ENCODE results near the gene LRRC8C. TPM values are rescaled to one million over a fixed set of nuclear protein-coding genes. Genes with fewer than 3 reads are reported as not detected.

LRRC8C gene
- total and polyA plus RNA-seq, 2 donors (not counting 1 experiment from before 2014, with no cell fraction given), result 3.9 to 6.8 TPM

DNA sequence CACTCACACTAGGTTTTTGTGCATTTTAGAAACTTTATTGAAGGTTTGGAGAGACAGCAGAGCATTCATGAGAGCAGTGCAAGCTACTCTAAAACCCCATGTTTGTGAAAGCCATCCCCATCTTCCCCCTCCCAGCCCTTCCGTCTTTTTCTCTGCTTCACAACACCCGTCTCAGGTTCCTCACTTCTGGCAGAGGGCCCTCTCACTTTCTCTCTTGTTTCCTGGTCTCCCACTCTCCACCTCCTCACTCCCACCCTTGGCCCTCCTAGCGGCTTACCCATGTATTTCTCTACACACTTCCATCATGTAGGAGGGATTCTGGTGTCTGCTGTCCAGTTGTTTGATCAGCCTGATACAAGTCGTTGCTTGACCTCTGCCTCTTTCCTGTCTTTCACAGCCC is 92.7 kb downstream of the LRRC8C start:
- Histone ChIP-seq H3K9ac (ENCODE audit: low read length) (no peak overlapping the region), H4K20me1 (ENCODE audit: control insufficient read depth, insufficient read depth, low read length, poor library complexity, severe bottlenecking) (no peaks in the 10 kb centered on the region), H3K27ac (ENCODE audit: low read length in 2 of 2) (no peak overlapping the region), H3K27me3 (replicated peaks in 1 of 4; ENCODE audit: control extremely low read depth in 1 of 4, control insufficient read depth in 3 of 4, insufficient read depth in 4 of 4, low read length in 3 of 4) (no peaks in the 10 kb centered on the region), H3K4me2 (replicated peaks; ENCODE audit: low read depth, low read length, poor library complexity, severe bottlenecking) (no peak overlapping the region), H3K4me1 (ENCODE audit: control insufficient read depth in 2 of 2, insufficient read depth in 2 of 2, low read length in 2 of 2) (peaks cover 31 to 41% of the 10 kb centered on the region in 2 donors), H3K4me3 (ENCODE audit: control extremely low read depth in 1 of 5, extremely low read depth in 1 of 5, insufficient read depth in 1 of 5, low read depth in 2 of 5, low read length in 4 of 5) (no peak overlapping the region), H3K9me3 (ENCODE audit: control extremely low read depth in 1 of 3, control insufficient read depth in 2 of 3, insufficient read depth in 1 of 3, low read length in 2 of 3) (no peaks in the 10 kb centered on the region), H2AFZ (ENCODE audit: insufficient read depth, low read depth, low read length, poor library complexity, severe bottlenecking) (no peak overlapping the region), H3K36me3 (replicated peaks in 1 of 2; ENCODE audit: control extremely low read depth in 1 of 2, control insufficient read depth in 1 of 2, extremely low read depth in 1 of 2, insufficient read depth in 2 of 2, low read length in 1 of 2) (no peaks in the 10 kb centered on the region), H3K79me2 (ENCODE audit: control insufficient read depth, insufficient read depth, low read length) (no peaks in the 10 kb centered on the region)
- no peaks in the 10 kb centered on the region for H3K27me3 Mint-ChIP-seq
- ATAC-seq (ENCODE audit: low read depth) (no peak), DNase-seq (no peak)
- H3K4me1 Mint-ChIP-seq, result peaks cover 50% of the 10 kb centered on the region
- TF ChIP-seq EZH2 (IDR thresholded peaks at IDR 0.05; ENCODE audit: borderline replicate concordance, insufficient read depth, low read depth, low read length, poor library complexity, severe bottlenecking) (no peak), CTCF (IDR thresholded peaks at IDR 0.05) (no peak)
- no peak overlapping the region for H3K4me3 Mint-ChIP-seq
- intact Hi-C loops (cut with micrococcal nuclease), result no loop called here
- no peaks in the 10 kb centered on the region for H3K9me3 Mint-ChIP-seq (ENCODE audit: insufficient read depth)
- WGBS (ENCODE audit: insufficient coverage), result 90% methylated on average over 3 of the region's 4 CpGs
- CTCF ChIA-PET, result interaction anchor here (1.6 to 2.0 kb wide), 2 partner anchors 37 to 93 kb away, joined by 4 to 9 read pairs; partner anchors contain the start of gene LRRC8C
- peak overlapping the region; percentile 80 for H3K27ac Mint-ChIP-seq
- POLR2A ChIA-PET, result no interaction called here

- H3K4me2 ChIP-seq (replicated peaks; ENCODE audit: low read depth, low read length, poor library complexity, severe bottlenecking), result no peak overlapping the region
- no peaks in the 10 kb centered on the region for H3K9me3 Mint-ChIP-seq (ENCODE audit: insufficient read depth)
- H3K79me2 ChIP-seq (ENCODE audit: control insufficient read depth, insufficient read depth, low read length), result no peaks in the 10 kb centered on the region
- H2AFZ ChIP-seq (ENCODE audit: insufficient read depth, low read depth, low read length, poor library complexity, severe bottlenecking), result no peak overlapping the region
- CTCF ChIA-PET, result interaction anchor here (1.2 to 2.0 kb wide), 2 partner anchors 8 to 35 kb away, joined by 3 to 9 read pairs; no protein-coding TSS in a partner anchor
- no peaks in the 10 kb centered on the region for H3K27me3 Mint-ChIP-seq
- H3K27ac Mint-ChIP-seq, result no peak overlapping the region
- H3K9me3 ChIP-seq (ENCODE audit: control extremely low read depth in 1 of 3, control insufficient read depth in 2 of 3, insufficient read depth in 1 of 3, low read length in 2 of 3), result no peaks in the 10 kb centered on the region
- WGBS (ENCODE audit: insufficient coverage), result 86% methylated on average over 10 of the region's 12 CpGs
- no peak overlapping the region for H3K9ac ChIP-seq (ENCODE audit: low read length)
- POLR2A ChIA-PET, result no interaction called here
- H3K36me3 ChIP-seq (replicated peaks in 1 of 2; ENCODE audit: control extremely low read depth in 1 of 2, control insufficient read depth in 1 of 2, extremely low read depth in 1 of 2, insufficient read depth in 2 of 2, low read length in 1 of 2), result no peaks in the 10 kb centered on the region
- DNase-seq (no peak), ATAC-seq (ENCODE audit: low read depth) (no peak)
- TF ChIP-seq CTCF (IDR thresholded peaks at IDR 0.05), result no peak
- no peak for TF ChIP-seq EZH2 (IDR thresholded peaks at IDR 0.05; ENCODE audit: borderline replicate concordance, insufficient read depth, low read depth, low read length, poor library complexity, severe bottlenecking)
- peaks cover 20 to 29% of the 10 kb centered on the region in 2 donors for H3K4me1 ChIP-seq (ENCODE audit: control insufficient read depth in 2 of 2, insufficient read depth in 2 of 2, low read length in 2 of 2)
- no peak overlapping the region for H3K27ac ChIP-seq (ENCODE audit: low read length in 2 of 2)
- intact Hi-C loops (cut with micrococcal nuclease), result no loop called here
- no peak overlapping the region for H3K4me3 ChIP-seq (ENCODE audit: control extremely low read depth in 1 of 5, extremely low read depth in 1 of 5, insufficient read depth in 1 of 5, low read depth in 2 of 5, low read length in 4 of 5)
- no peaks in the 10 kb centered on the region for H3K27me3 ChIP-seq (replicated peaks in 1 of 4; ENCODE audit: control extremely low read depth in 1 of 4, control insufficient read depth in 3 of 4, insufficient read depth in 4 of 4, low read length in 3 of 4)
- H3K4me1 Mint-ChIP-seq, result peaks cover 39% of the 10 kb centered on the region
- no peak overlapping the region for H3K4me3 Mint-ChIP-seq
- no peaks in the 10 kb centered on the region for H4K20me1 ChIP-seq (ENCODE audit: control insufficient read depth, insufficient read depth, low read length, poor library complexity, severe bottlenecking)
Measured at GRCh38 chr1:89727517-89728312, 94.8 kb downstream of the LRRC8C start.
